Stimulated activated CD4-positive, alpha-beta T cell treated with anti-CD3 and anti-CD28 coated beads, Interleukin-15, amount 100 ng/mL, for 48 hours (primary cell): ENCODE measurements around the gene TNFRSF12A.

ENCODE experiments used
- DNase-seq, 2 donors: peaks; one replicate each; pipeline ENCODE4 v3.0.0-alpha.2; 2020; ENCODE audit warnings: low read depth in 2 of 2

Gene TNFRSF12A

DNA sequence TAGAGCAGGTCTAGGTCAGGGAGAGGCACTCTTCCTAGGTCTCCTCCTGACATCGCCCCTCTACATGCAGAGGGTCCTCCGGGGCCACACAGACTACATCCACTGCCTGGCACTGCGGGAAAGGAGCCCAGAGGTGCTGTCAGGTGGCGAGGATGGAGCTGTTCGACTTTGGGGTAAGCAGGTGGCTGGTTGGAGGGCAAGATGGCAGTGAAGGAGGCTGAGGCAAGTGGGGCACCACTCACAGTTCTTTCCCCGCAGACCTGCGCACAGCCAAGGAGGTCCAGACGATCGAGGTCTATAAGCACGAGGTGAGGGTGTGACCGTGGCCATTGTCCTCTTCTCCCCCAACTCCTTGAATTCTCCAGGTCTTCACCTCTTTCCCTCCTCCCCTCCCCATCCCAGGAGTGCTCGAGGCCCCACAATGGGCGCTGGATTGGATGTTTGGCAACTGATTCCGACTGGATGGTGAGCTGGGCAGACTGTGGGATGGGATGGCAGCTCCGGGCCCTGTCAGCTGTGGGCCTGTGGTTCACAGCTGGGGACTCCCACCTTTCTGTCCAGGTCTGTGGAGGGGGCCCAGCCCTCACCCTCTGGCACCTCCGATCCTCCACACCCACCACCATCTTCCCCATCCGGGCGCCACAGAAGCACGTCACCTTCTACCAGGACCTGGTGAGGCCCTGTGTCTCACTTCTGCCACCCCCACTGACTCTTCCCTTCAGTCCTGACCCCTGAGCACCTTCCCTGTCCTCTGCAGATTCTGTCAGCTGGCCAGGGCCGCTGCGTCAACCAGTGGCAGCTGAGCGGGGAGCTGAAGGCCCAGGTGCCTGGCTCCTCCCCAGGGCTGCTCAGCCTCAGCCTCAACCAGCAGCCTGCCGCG is 6.7 kb downstream of the TNFRSF12A start:
- no peak for DNase-seq

DNA sequence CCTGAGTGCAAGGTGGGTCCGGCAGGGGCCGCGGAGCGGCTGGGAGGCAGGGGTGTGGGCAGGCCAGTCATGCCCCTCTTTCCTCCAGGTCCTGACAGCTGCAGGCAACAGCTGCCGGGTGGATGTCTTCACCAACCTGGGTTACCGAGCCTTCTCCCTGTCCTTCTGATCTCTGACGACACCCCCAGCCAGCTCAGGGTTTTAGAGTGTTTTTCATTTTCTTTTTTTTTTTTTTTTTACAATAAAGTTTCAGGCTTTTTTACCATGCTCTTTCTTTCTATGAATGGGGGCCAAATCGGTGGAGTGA is 7.3 kb downstream of the TNFRSF12A start:
- DNase-seq, result no peak

DNA sequence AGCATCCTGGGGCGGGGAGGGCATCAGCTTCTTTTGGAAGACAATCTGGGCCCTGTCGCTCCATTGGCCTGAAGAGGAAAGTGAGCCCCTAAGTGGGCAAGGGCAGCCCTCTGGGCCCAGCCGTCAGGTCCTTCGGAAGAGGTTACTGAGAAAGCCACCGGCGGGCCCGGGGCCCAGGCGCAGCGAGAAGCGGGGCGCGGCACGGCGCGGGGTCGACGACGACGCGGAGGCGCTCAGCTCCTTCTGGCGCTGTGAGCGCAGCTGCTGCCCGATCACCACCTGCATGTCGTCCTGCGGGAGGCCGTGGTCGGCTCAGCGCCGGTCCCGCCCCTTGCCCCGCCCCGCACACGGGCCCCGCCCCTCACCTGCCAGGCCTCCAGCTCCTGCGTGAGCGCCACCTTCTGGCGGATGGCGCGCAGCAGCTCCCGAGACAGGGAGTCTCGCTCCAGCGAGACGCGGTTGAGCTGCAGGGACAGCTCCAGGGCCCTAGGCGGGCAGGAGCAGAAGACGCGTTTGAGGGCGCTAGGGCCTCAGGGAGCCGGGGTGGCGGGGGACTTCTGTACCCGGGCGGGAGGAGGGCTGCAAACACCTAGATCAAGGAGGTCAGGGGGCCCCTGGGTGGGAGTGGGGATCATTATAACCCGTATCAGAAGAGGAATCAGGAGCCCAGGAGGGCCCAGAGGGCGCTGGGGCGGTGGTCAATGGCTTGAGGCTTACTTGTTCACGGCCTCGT is 8.0 kb downstream of the TNFRSF12A start:
- DNase-seq, result peak; percentile 76 to 87

DNA sequence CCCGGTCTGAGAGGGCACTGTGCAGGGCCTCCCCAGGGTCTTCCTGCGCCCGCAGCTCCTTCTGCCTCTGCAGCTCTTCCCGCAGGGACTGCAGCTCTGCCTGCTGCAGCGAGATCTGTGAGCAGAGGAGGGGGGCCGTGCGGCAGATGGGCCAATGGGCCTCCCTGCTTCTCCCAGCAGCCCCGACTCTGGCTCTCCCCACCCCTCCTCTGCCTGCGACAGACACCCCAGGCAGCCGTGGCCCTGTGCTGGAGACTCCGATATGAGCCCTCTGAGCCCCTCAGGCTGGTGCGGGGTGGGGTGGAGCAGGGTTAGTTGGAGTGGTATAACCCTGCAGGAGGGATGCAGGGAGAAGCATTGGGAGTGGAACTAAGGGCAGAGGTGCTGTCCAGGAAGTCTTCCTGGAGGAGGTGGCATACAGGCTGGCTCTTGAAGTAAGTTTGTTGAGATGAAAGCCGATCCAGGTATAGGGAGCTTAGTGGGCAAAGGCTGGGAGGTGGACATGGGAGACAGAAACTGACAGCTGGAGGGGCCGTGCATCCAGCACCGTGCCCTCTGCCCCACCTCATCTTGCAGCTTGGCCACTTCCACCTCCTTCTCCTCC is 8.7 kb downstream of the TNFRSF12A start:
- DNase-seq, result no peak

DNA sequence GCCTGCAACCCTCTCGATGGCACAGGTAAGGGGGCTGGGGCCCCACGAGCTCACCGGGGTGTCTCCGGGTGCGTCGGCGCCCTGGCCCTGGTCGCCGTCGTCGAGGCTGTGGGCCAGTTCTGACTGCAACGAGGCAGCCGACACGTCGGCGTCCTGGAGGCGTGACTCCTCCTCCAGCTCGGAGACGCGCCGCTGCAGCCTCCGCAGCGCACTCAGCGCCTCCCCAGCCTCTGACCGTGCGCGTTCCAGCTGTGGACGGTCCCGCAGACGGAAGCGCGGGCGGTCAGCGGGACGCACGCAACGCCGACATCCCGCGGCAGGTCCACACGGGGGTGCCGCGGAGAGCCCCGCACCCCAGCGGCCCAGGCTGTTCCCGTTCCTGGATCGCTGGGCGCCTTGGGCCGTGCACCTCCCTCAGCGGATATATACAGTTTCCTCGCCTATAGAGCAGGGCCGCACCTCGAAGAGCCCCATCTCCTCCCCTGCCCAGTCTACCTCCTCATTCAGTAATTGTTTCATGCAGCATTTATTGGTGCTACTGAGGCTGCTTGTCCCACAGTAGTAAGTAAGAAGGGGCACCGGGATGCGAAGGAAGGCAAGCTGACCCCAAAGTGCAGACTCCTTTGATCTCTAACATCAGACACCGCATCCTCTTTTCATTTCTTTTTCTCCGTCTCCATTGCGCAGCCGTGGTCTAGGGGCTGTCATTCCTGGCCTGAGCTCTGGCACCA is 9.5 kb downstream of the TNFRSF12A start:
- peak in 1 of 2 donors; percentile 51 for DNase-seq

DNA sequence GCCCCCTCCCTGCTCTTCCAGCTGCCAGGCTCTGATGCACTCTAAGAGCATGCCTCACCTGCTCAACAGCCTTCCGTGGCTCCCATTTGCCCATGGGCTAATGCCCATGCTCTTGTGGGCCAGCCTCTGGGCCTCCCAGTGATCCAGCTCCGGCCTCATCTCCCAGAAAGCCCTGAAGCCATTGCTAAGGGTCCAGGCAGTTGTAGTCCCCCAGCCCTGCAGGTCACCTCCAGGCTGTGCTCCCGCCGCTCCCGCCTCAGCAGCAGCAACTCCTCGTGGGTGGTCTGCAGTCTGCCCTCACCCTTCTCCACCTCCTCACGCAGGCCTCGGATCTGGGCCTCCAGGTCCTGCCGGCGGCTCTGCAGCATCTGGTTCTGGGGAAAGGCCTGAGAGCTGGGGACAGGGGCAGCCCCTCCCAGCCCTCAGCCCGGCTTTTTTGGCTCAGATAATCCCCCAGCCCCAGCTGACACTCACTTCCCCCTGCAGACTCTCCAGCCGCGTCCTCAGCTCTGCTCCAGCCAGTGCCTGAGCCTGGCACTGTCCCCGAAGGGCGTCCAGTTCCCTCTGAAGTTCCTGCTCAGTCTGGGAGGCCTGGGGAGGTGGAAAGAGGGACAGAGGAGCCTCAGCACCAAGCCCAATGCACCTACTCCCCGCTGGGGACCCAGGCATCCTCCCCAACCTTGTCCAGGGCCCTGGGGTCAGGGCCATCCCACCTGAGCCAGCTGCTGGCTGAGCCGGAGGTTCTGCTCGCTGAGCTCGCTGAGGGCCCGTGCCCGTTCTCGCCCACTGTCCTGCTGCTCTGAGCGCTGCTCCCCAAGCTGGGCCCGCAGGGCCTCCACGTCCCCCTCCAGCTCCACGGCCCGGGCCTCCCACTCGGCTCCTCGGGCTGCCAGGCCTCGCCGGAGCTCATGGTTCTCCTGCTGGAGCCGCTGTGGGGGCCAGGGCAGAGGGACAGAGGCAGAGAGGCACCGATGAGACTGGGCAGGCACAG is 10.3 kb downstream of the TNFRSF12A start:
- no peak for DNase-seq

DNA sequence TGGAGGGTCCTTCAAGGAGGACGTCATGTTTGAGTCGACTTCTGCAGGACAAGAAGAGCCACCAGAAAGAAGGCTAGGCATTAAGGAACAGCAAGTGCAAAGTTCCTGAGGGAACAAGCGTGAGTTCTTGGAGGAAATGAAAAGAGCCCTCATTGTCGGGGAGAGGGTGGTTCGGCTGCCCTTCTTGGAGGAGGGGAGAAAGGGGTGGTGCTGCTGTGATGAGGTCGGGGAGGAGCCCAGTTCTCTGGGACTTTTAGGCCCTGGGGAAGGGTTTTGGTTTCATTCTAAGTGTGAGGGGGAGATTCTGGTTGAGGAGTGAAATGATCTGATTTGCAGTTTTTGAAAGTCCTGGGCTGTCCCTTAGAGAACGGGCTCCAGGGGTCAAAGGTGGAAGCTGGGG is 12.5 kb downstream of the TNFRSF12A start:
- no peak for DNase-seq

DNA sequence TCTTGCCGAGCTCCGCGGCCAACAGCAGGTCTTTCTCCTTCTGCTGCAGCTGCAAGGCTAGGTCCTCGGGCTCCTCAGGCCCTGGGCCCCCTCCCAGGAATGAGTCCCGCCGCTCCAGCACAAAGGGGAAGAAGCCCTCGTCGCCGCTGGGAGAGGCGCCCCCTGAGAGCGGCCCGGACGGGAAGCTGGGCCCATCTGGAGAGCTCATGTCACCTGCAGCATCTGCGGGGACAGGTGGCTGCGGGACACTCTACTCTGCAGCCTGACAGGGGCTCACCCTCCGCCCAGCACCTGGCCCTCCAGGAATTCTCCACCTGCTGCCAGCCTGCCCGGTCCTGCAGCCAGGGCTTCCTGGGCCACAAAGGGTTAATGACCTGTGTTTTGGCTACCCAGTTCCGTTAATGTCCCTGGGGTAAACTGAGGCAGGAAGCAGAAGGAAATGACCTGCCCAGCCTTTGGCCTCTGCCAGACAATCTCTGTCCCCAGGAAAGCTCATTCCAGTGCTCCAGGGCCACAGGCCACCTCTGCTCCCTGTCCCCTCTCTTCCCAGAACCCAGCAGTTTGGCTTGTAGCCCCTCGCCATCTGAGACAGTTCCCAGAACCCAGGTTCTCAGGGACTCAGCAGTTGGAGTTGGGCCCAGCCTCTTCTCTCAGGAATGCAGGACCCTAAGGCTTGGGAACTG is 15.3 kb downstream of the TNFRSF12A start:
- DNase-seq, result no peak

DNA sequence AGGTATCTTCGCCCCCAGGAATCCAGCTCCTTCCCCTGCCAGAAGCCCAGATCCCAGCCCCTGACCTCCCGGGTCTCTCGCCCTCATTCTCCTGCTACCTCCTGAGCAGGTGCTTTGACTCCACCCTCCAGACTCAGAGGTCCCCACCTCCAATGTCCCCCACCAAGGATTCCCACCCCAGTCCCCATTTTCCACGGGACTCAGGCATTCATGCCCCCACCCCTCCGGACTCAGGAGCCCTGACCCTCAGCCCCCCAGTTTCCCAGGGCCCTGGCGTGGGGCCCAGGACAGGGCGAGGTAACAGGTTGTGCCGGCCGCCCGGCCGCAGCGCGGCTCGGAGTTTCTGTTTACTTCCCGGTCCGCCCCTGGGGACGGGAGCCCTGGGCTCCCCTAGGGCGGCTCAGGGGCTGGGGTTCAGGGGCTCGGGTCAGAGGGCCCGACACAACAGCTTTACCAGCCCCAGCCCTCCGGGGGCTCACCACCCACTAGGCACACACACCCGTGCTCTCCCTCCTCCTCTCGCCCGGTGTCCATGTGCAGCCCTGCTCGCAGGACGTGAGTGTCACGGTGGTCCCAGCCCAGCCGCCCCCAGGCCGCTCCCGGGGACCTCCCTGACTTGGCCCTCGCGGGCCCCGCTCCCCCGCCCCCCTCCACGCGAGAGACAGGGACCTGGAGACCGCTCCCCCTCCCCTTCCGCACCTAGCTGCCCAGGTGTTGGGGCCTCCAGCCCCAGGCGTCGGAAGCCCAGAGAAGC is 16.0 kb downstream of the TNFRSF12A start:
- no peak for DNase-seq

DNA sequence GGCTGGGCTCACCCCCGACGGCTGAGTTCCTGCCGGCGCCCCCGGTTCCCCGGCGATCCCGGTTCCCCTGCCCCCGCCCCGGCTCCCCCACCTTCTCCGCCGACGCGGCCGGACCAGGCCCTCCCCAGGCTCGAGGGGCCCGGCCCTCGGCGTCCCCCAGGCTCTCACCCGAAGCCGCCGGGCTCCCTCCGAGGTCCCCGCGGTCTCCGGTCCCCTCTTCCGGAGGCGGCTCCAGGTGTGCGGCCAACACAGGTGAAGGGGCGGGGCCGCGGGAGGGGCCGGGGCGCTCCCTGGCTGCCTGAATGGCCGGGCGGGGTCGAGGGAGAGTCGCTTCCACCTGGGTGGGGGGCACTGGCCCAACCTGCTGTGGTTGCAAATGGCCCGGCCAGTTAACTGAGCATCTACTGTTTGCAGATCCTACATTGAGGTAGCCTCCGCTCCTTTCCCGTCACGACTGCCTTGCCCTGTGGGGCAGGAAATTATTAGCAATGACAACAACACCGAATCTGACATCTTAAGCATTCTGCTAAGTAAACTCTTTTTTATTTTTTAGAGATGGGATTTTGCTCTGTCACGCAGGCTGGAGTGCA is 16.7 kb downstream of the TNFRSF12A start, which contains the start of gene BICDL2:
Gene BICDL2 (minus strand): TSS at position 219 of the 590 bp plus-strand sequence. CDS start 1,448 bp downstream, outside the sequence.
- DNase-seq, result no peak

DNA sequence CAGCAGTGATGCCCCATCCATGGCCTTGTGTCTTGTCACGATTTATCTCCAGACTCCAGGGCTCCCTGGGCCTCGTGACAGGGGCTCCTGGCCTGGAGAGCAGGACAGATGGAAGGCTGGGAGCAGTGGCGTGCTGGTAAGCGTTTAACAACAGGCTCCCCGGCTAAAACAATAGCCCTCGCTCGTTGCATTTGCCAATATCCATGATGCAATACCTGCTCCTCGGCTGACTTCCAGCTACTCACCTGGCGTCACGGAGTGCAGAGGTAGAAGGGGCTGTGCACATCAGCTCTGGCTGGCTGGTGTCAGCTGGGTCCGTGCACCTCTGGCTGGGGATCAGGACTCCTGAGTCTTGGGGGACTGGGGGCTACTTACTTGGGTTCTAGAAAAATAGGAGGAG is 18.1 kb downstream of the TNFRSF12A start:
- DNase-seq, result no peak

DNA sequence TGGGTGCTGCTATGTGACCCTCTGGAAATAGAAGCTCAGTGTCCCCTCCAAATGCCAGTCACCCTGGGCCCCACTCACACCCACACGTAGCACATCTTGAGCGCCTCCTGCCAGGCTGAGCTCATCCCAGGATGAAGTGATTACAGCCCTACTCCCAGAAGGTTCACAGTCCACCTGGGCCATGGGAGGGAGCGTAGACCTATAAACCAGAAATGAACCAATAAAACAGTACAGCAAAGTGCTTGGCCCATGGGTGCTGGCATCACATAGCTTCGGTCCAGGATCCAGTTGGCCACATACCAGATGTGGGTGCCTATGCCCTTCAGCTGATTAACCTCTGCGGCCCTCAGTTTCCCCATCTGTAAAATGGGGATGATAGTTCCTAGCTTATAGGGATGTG is 18.7 kb downstream of the TNFRSF12A start:
- no peak for DNase-seq

DNA sequence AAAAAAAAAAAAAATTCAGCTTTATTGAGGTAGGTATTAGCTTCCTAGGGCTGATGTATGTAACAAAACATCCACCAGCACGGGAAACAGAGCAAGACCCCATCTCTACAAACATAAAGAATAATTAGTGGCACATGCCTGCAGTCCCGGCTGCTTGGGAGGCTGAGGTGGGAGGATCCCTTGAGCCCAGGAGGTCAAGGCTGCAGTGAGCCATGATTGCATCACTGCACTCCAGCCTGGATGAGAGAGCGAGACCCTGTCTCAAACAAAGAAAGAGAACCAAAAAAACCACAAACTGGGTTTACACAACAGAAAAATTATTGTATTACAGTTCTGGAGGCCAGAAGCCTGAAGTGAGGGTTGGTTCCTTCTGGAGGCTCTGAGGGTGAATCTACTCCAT is 22.2 kb downstream of the TNFRSF12A start:
- DNase-seq, result no peak

DNA sequence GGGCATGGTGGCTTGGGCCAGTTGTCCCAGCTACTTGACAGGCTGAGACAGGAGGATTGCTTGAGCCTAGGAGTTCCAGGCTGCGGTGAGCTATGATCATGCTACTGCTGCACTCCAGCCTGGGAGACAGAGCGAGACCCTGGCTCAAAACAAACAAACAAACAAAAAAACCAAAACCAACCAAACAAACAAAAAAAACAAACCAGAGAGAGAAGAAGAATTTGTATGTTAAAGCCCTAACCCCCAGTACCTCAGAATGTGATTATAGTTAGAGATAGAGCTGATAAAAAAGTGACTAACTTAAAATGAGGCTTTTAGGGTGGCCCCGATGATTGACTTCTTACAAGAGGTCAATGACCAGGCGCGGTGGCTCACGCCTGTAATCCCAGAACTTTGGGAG is 24.5 kb downstream of the TNFRSF12A start:
- no peak for DNase-seq

DNA sequence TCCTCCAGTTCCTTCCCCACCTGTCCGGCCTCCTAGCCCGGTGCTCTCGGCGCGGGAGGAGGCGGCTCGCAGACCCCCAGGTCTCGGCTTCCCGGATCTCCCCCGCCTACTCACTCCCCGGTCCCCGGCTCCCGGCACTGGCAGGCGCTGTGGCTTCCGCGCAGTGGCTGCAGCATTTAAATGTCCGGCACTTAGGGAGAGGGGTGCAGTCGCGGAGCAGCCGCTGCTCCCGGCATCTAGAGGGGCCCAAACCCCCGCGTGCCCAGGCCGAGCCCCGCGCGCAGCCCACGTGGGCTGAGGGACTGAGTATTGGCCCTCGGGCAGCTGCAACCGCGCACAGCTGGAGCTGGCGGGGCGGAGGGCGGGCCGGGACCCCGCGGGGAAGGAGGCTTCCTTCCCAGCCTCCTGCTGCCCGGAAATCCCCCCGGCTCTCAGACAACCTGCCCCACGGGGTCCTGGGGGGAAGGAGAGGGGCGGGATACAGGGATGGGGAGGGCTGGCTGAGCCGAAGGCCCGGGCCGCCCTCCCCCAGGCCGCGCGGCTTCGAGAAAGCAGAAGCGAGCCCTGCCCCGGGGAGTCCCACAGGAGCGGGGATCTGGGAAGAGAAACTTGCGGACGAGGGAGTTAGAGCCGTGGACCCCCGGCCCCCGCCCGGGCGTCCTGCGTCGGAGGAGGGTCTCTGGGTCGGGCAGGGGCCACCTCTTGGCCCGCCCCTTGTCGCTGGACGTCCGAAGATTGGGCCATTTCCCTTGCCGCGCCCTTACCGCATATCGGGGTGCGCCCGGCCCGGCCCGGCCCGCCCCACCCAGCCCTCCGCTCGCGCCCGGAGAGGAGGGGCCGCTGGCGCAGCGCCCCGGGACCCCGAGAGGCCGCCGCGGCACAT is 25.8 kb downstream of the TNFRSF12A start, which contains the start of gene MMP25:
Gene MMP25 (plus strand): TSS at position 804 of the 883 bp plus-strand sequence. CDS start 357 bp downstream, outside the sequence.
- no peak for DNase-seq

DNA sequence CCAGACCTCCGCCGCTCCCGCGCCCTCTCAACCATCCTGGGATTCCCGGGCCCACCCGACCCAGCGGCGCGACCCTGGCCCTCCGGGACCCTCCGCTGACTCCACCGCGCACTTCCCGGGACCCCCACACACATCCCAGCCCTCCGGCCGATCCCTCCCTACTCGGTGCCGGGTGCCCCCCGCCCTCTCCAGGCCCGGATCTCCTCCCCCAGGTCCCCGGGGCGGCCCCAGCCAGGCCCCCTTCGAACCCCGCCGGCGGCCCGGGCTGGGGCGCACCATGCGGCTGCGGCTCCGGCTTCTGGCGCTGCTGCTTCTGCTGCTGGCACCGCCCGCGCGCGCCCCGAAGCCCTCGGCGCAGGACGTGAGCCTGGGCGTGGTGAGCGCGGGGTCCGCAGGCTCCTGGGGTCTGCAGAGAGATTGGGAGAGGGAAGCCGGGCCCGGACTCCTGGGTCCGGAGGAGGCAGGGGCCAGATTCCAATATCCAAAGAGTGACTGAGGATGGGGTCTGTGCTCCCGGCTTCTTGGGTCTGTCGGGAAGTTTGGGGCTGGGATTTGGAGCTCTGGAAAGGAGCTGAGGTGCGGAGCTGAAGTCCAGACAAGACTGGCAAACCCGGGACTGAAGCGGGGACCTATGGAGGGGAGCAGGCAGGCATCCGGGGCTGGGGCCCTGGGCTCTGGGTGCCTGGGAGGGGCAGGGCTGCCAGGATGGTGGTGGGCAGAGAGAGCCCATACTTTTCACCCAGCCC is 26.6 kb downstream of the TNFRSF12A start:
- no peak for DNase-seq

DNA sequence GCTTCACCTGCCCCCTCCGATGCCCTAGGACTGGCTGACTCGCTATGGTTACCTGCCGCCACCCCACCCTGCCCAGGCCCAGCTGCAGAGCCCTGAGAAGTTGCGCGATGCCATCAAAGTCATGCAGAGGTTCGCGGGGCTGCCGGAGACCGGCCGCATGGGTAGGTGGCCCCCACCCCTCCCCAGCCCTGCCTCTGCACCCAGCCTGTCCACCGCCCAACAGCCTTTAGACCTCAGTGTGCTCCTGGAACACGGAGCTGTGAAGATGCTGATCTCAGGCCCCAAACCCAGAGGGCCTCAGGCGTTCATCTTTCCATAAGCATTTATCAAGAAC is 27.2 kb downstream of the TNFRSF12A start:
- DNase-seq, result no peak
